ENCODE results near the gene FNBP1. TPM values are rescaled to one million over a fixed set of nuclear protein-coding genes. Genes with fewer than 3 reads are reported as not detected.
"Not testable (repeated sequence)": the region's sequence is repeated elsewhere in the genome, so short reads cannot be mapped to it uniquely, and the experiment has no call there.

FNBP1 gene
- total RNA-seq, 1 donor from 2014 or later, result 20.5 TPM

DNA sequence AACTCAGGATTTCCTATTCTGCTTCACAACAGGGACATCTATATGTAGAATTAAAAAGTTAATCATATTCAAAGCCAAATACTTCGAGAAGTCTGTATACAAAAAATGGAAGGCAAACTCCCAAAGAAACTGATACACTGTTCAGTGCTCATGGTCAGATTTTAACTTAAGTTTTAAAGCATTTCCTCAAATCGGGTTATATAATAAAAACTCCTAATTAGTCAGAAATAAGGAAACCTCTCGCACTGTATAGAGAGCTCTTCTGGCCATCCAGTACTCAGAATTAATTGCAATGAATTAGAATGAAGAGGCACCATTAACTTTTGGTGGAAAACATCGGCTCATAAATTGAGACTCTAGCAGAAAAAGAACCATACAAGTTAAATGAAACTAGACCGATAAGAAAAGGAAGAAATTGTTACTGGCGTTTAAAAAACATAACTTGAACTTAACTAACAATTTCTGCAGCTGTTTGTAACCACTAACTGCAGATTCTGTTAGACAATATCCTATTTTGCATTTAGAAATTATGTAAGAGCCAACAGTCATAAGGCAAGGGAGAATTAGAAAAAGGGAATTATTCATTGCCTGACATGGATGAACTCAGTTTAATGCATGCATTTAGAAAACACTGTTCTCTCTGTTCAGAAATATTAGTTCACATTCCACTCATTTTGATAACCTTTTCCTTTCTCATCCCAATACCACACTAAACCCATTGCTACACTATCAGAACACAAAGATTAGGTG, 96.6 kb downstream of the FNBP1 start:
- DNase-seq, result no peak
- H3K27me3 ChIP-seq (ENCODE audit: low read depth), result no peaks in the 10 kb centered on the region
- H3K27ac ChIP-seq (replicated peaks), result peak overlapping the region; percentile 53
- intact Hi-C loops (cut with micrococcal nuclease), result no loop called here
- peaks cover 5% of the 10 kb centered on the region for H3K4me1 ChIP-seq
- H3K9me3 ChIP-seq (replicated peaks), result peaks cover 12% of the 10 kb centered on the region
- H3K4me3 ChIP-seq, result no peak overlapping the region
- TF ChIP-seq, protein P1, sequence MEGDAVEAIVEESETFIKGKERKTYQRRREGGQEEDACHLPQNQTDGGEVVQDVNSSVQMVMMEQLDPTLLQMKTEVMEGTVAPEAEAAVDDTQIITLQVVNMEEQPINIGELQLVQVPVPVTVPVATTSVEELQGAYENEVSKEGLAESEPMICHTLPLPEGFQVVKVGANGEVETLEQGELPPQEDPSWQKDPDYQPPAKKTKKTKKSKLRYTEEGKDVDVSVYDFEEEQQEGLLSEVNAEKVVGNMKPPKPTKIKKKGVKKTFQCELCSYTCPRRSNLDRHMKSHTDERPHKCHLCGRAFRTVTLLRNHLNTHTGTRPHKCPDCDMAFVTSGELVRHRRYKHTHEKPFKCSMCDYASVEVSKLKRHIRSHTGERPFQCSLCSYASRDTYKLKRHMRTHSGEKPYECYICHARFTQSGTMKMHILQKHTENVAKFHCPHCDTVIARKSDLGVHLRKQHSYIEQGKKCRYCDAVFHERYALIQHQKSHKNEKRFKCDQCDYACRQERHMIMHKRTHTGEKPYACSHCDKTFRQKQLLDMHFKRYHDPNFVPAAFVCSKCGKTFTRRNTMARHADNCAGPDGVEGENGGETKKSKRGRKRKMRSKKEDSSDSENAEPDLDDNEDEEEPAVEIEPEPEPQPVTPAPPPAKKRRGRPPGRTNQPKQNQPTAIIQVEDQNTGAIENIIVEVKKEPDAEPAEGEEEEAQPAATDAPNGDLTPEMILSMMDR (IDR thresholded peaks at IDR 0.05; ENCODE audit: borderline replicate concordance), result no peak
- H3K36me3 ChIP-seq, result peaks cover 10% of the 10 kb centered on the region

DNA sequence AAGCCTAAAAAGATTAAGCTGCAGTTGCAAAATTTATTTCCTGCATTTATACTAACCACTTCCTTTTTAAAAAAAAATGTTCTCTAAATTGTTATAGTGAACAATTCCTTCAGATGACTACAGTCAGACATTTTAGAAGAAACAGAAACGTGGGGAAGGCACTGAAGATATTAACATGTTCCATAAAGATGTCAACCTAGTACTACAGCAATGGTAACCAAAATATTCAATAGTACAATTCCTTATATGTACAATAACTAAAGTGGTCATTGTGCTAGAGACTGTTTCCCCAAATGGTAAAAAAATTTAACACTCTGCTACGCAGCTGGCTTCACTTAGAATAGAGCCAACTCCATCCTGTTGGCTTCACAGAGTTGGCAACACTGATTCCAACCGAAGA, 97.7 kb downstream of the FNBP1 start:
- Histone ChIP-seq H3K27me3 (ENCODE audit: low read depth) (no peaks in the 10 kb centered on the region), H3K9me3 (replicated peaks) (peaks cover 12% of the 10 kb centered on the region), H3K27ac (replicated peaks) (peak overlapping the region; percentile 53), H3K36me3 (peaks cover 13% of the 10 kb centered on the region), H3K4me3 (no peak overlapping the region), H3K4me1 (peaks cover 5% of the 10 kb centered on the region)
- DNase-seq, result no peak
- intact Hi-C loops (cut with micrococcal nuclease), result no loop called here
- TF ChIP-seq, protein P1 (IDR thresholded peaks at IDR 0.05; ENCODE audit: borderline replicate concordance), result no peak

DNA sequence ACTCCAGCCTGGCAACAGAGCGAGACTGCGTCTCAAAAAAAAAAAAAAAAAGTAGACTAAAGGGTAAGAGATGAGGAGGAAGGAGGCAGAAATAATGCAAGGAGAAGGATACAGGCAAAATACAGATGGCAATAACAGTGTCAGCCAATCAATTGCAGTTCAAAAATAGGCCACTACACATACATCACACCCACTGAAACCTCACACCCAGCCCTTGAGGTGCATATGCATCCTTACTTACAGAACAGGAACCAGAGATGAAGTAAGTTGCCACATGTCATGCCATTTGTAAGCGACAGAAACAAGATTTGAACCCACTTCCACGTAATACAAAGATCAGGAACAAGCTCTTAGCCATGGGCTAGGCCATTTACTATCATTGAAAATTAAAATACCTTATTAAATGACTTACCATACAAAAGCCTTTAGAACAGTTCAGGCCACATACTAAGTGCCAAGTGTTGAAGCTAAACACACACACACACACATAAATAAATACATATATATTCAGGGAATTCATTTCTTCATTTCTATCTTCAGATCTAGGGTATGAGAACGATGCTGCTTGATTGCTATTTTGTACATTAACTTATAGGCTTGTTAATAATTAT, 98.4 kb downstream of the FNBP1 start:
- Histone ChIP-seq H3K4me1 (peaks cover 5% of the 10 kb centered on the region), H3K9me3 (replicated peaks) (peaks cover 12% of the 10 kb centered on the region), H3K36me3 (peaks cover 13% of the 10 kb centered on the region), H3K4me3 (no peak overlapping the region), H3K27me3 (ENCODE audit: low read depth) (no peaks in the 10 kb centered on the region), H3K27ac (replicated peaks) (peak overlapping the region; percentile 53)
- TF ChIP-seq, protein P1 (IDR thresholded peaks at IDR 0.05; ENCODE audit: borderline replicate concordance), result no peak
- no peak for DNase-seq
- intact Hi-C loops (cut with micrococcal nuclease), result no loop called here

DNA sequence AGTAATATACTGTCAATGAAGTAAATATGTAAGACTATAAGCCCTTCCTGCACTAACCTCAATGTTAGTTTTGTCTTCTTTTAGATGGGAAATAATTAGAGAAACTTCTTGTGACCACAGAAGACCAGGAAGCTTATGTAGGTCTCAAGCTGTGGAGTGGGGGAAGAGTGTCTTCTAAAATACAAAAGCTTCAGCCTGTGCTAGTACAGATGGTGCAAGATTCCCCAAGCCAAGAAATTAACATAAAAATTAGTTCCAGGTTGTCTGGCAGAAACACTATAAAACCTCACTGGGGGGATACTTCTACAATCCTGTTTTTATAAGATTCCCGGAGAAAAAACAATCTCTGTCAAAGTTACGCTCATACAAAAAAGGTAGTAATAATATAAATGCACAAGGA, 103.6 kb downstream of the FNBP1 start:
- no peak for DNase-seq
- intact Hi-C loops (cut with micrococcal nuclease), result no loop called here
- Histone ChIP-seq H3K27me3 (ENCODE audit: low read depth) (no peaks in the 10 kb centered on the region), H3K4me3 (no peak overlapping the region), H3K27ac (replicated peaks) (no peak overlapping the region), H3K36me3 (peaks cover 13% of the 10 kb centered on the region), H3K4me1 (peaks cover 32% of the 10 kb centered on the region), H3K9me3 (replicated peaks) (peaks cover 12% of the 10 kb centered on the region)
- TF ChIP-seq, protein P1 (IDR thresholded peaks at IDR 0.05; ENCODE audit: borderline replicate concordance), result no peak

GRCh38 chr9:129938291-129938979, 104.6 kb downstream of the FNBP1 start:
- no peak overlapping the region for H3K4me3 ChIP-seq
- TF ChIP-seq, protein P1 (IDR thresholded peaks at IDR 0.05; ENCODE audit: borderline replicate concordance), result no peak
- DNase-seq, result no peak
- intact Hi-C loops (cut with micrococcal nuclease), result no loop called here
- H3K27ac ChIP-seq (replicated peaks), result peak overlapping the region; percentile 27
- H3K36me3 ChIP-seq, result peaks cover 13% of the 10 kb centered on the region
- H3K27me3 ChIP-seq (ENCODE audit: low read depth), result no peaks in the 10 kb centered on the region
- H3K9me3 ChIP-seq (replicated peaks), result peaks cover 12% of the 10 kb centered on the region
- H3K4me1 ChIP-seq, result peaks cover 42% of the 10 kb centered on the region

DNA sequence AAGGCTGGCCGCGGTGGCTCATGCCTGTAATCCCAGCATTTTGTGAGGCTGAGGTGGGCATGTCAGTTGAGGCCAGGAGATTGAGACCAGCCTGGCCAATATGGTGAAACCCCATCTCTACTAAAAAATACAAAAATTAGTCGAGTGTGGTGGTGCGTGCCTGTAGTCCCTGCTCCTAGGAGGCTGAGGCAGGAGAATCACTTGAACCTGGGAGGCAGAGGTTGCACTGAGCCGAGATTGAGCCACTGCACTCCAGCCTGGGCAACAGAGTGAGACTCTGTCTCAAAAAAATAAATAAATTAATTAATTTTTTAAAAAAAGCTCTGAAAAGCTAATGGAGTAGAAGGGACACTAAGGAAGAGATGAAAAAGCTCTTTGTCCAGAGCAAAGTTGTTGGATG, 105.1 kb downstream of the FNBP1 start:
- Histone ChIP-seq H3K9me3 (replicated peaks) (peaks cover 12% of the 10 kb centered on the region), H3K27ac (replicated peaks) (peak overlapping the region; percentile 27), H3K4me1 (peaks cover 48% of the 10 kb centered on the region), H3K36me3 (peaks cover 13% of the 10 kb centered on the region)
- intact Hi-C loops (cut with micrococcal nuclease); DNase-seq; H3K4me3 ChIP-seq; H3K27me3 ChIP-seq (ENCODE audit: low read depth): not testable (repeated sequence)
